A549 treated with CORT108297 at 1 μM for 4 hours (cell line): ENCODE data around the gene KRTAP4-4. TPM values are rescaled to one million over a fixed set of nuclear protein-coding genes. Genes with fewer than 3 reads are reported as not detected.

ENCODE experiments used
- total RNA-seq: library from RNA; stranded (reverse); fragments of 200-300 nt; extraction: Qiagen RNA extraction; gene quantifications from 5 replicates; pipeline ENCODE4 v1.2.3, GENCODE V29; 2022

The KRTAP4-4 gene
- total RNA-seq: not detected in 5 replicates

GRCh38 chr17:41160648-41161047 lies at the start of gene KRTAP4-4:
TSS of gene KRTAP4-4 (minus strand) at chr17:41160748. CDS start at chr17:41160691, 57 bp downstream.

GRCh38 chr17:41189837-41190318 lies 29.3 kb upstream of the KRTAP4-4 start, which contains the start of gene KRTAP9-1:
TSS of gene KRTAP9-1 (plus strand) at chr17:41189887. CDS start at chr17:41189887, 0 bp downstream.

GRCh38 chr17:41184480-41184961 lies 24.0 kb upstream of the KRTAP4-4 start, which contains the start of gene KRTAP4-1:
TSS of gene KRTAP4-1 (minus strand) at chr17:41184911. CDS start at chr17:41184854, 57 bp downstream.

GRCh38 chr17:41177727-41178271 lies 17.3 kb upstream of the KRTAP4-4 start, which contains the start of gene KRTAP4-2:
TSS of gene KRTAP4-2 (minus strand) at chr17:41178221. CDS start at chr17:41178164, 57 bp downstream.

GRCh38 chr17:41168121-41168520 lies 7.6 kb upstream of the KRTAP4-4 start, which contains the start of gene KRTAP4-3:
TSS of gene KRTAP4-3 (minus strand) at chr17:41168221. CDS start at chr17:41168172, 49 bp downstream.

GRCh38 chr17:41149652-41149985 lies 10.9 kb downstream of the KRTAP4-4 start, which contains the start of gene KRTAP4-5:
TSS of gene KRTAP4-5 (minus strand) at chr17:41149825. CDS start at chr17:41149767, 58 bp downstream.

GRCh38 chr17:41140360-41141131 lies 20.0 kb downstream of the KRTAP4-4 start, which contains the start of gene KRTAP4-6:
TSS of gene KRTAP4-6 (minus strand) at chr17:41140544. CDS start at chr17:41140487, 57 bp downstream.

GRCh38 chr17:41123991-41124371 lies 36.6 kb downstream of the KRTAP4-4 start, which contains the start of gene KRTAP4-12:
TSS of gene KRTAP4-12 (minus strand) at chr17:41124182. CDS start at chr17:41124122, 60 bp downstream.

GRCh38 chr17:41117846-41118386 lies 42.6 kb downstream of the KRTAP4-4 start, which contains the start of gene KRTAP4-11:
TSS of gene KRTAP4-11 (minus strand) at chr17:41118373. CDS start at chr17:41118315, 58 bp downstream.

Other genes starting within 250 kb of the KRTAP4-4 start
- gene KRT23, start 223.1 kb downstream of the KRTAP4-4 start, total RNA-seq: 0.08 to 0.14 TPM (median 0.10 TPM) in 3 of 5 replicates, not detected in the others
- not detected in 5 replicates for gene KRT39, start 193.8 kb downstream of the KRTAP4-4 start, total RNA-seq
- not detected in 5 replicates for gene KRT40, start 176.4 kb downstream of the KRTAP4-4 start, total RNA-seq
- gene KRTAP3-3, start 166.6 kb downstream of the KRTAP4-4 start, total RNA-seq: not detected in 5 replicates
- gene KRTAP3-2, start 160.8 kb downstream of the KRTAP4-4 start, total RNA-seq: 0.20 to 0.42 TPM (median 0.34 TPM) in 5 replicates
- 0.18 TPM in 1 of 5 replicates, not detected in the others for gene KRTAP3-1, start 151.6 kb downstream of the KRTAP4-4 start, total RNA-seq
- gene KRTAP1-5, start 133.5 kb downstream of the KRTAP4-4 start, total RNA-seq: not detected in 5 replicates
- gene KRTAP1-4, start 130.6 kb downstream of the KRTAP4-4 start, total RNA-seq: not detected in 5 replicates
- gene KRTAP1-3, start 125.9 kb downstream of the KRTAP4-4 start, total RNA-seq: not detected in 5 replicates
- not detected in 5 replicates for gene KRTAP1-1, start 119.3 kb downstream of the KRTAP4-4 start, total RNA-seq
- gene KRTAP2-1, start 113.4 kb downstream of the KRTAP4-4 start, total RNA-seq: not detected in 5 replicates
- gene KRTAP2-2, start 105.5 kb downstream of the KRTAP4-4 start, total RNA-seq: not detected in 5 replicates
- gene KRTAP2-3, start 100.6 kb downstream of the KRTAP4-4 start, total RNA-seq: 0.11 to 0.18 TPM (median 0.17 TPM) in 3 of 5 replicates, not detected in the others
- gene KRTAP2-4, start 94.9 kb downstream of the KRTAP4-4 start, total RNA-seq: not detected in 5 replicates
- gene KRTAP4-7, start 76.6 kb downstream of the KRTAP4-4 start, total RNA-seq: not detected in 5 replicates
- gene KRTAP4-8, start 62.6 kb downstream of the KRTAP4-4 start, total RNA-seq: 0.10 TPM in 1 of 5 replicates, not detected in the others
- gene KRTAP4-16, start 58.5 kb downstream of the KRTAP4-4 start, total RNA-seq: not detected in 5 replicates
- gene KRTAP4-9, start 55.4 kb downstream of the KRTAP4-4 start, total RNA-seq: not detected in 5 replicates
- gene KRTAP4-11, start 42.4 kb downstream of the KRTAP4-4 start, total RNA-seq: not detected in 5 replicates
- gene KRTAP4-12, start 36.6 kb downstream of the KRTAP4-4 start, total RNA-seq: 0.07 TPM in 1 of 5 replicates, not detected in the others
- not detected in 5 replicates for gene KRTAP4-6, start 20.2 kb downstream of the KRTAP4-4 start, total RNA-seq
- gene KRTAP4-5, start 10.9 kb downstream of the KRTAP4-4 start, total RNA-seq: not detected in 5 replicates
- not detected in 5 replicates for gene KRTAP4-3, start 7.5 kb upstream of the KRTAP4-4 start, total RNA-seq
- not detected in 5 replicates for gene KRTAP4-2, start 17.5 kb upstream of the KRTAP4-4 start, total RNA-seq
- gene KRTAP4-1, start 24.2 kb upstream of the KRTAP4-4 start, total RNA-seq: 0.09 to 0.40 TPM (median 0.24 TPM) in 4 of 5 replicates, not detected in the other
- gene KRTAP9-1, start 29.1 kb upstream of the KRTAP4-4 start, total RNA-seq: not detected in 5 replicates
- not detected in 5 replicates for gene KRTAP9-2, start 65.9 kb upstream of the KRTAP4-4 start, total RNA-seq
- not detected in 5 replicates for gene KRTAP9-3, start 71.7 kb upstream of the KRTAP4-4 start, total RNA-seq
- gene KRTAP9-8, start 77.3 kb upstream of the KRTAP4-4 start, total RNA-seq: not detected in 5 replicates
- gene KRTAP9-4, start 88.9 kb upstream of the KRTAP4-4 start, total RNA-seq: not detected in 5 replicates
- gene KRTAP9-9, start 94.6 kb upstream of the KRTAP4-4 start, total RNA-seq: not detected in 5 replicates
- gene KRTAP9-6, start 104.6 kb upstream of the KRTAP4-4 start, total RNA-seq: not detected in 5 replicates
- gene KRTAP9-7, start 115.0 kb upstream of the KRTAP4-4 start, total RNA-seq: not detected in 5 replicates
- gene KRTAP29-1, start 142.1 kb upstream of the KRTAP4-4 start, total RNA-seq: not detected in 5 replicates
- not detected in 5 replicates for gene KRTAP16-1, start 148.6 kb upstream of the KRTAP4-4 start, total RNA-seq
- gene KRTAP17-1, start 155.0 kb upstream of the KRTAP4-4 start, total RNA-seq: not detected in 5 replicates
- gene KRT33A, start 190.1 kb upstream of the KRTAP4-4 start, total RNA-seq: not detected in 5 replicates
- 0.09 to 0.10 TPM (median 0.10 TPM) in 3 of 5 replicates, not detected in the others for gene KRT33B, start 209.1 kb upstream of the KRTAP4-4 start, total RNA-seq
- gene KRT34, start 221.6 kb upstream of the KRTAP4-4 start, total RNA-seq: 0.12 to 0.50 TPM (median 0.32 TPM) in 5 replicates
- gene KRT31, start 236.9 kb upstream of the KRTAP4-4 start, total RNA-seq: not detected in 5 replicates